ENCODE data around the gene RASGRF2. TPM values are rescaled to one million over a fixed set of nuclear protein-coding genes. Genes with fewer than 3 reads are reported as not detected.

Gene RASGRF2
- total RNA-seq, 1 experiment from 2014 or later = 0.18 TPM

- ATAC-seq (no peak), DNase-seq (no peak)
- H3K4me1 ChIP-seq (ENCODE audit: insufficient read depth, low read length) = no peaks in the 10 kb centered on the region
- H3K4me2 ChIP-seq (ENCODE audit: low read length) = no peak overlapping the region
- TF ChIP-seq CTCF (conservative IDR thresholded peaks at IDR 0.05; ENCODE audit: low read depth, low read length) = no peak
- TF ChIP-seq EZH2 (IDR thresholded peaks at IDR 0.05; ENCODE audit: low read length, unreplicated experiment) = no peak
- no peak for TF ChIP-seq EZH2phosphoT487 (IDR thresholded peaks at IDR 0.05; ENCODE audit: borderline replicate concordance, low read length)
- intact Hi-C loops (cut with micrococcal nuclease) = no loop called here
- no peaks in the 10 kb centered on the region for H4K20me1 ChIP-seq (ENCODE audit: low read length)
- no peaks in the 10 kb centered on the region for H3K36me3 ChIP-seq (ENCODE audit: low read depth, low read length)
- no peaks in the 10 kb centered on the region for H3F3A ChIP-seq (ENCODE audit: low read length, unreplicated experiment)
- H3K9me2 ChIP-seq (replicated peaks; ENCODE audit: low read length) = no peaks in the 10 kb centered on the region
- H3K4me3 ChIP-seq (ENCODE audit: low read length) = no peak overlapping the region
- no peak overlapping the region for H3K9ac ChIP-seq (ENCODE audit: low read length)
- no TSS peak for BruUV-seq (replicated peaks)
- H3K27ac ChIP-seq (ENCODE audit: low read length) = no peak overlapping the region
- POLR2A ChIA-PET (ENCODE audit: unreplicated experiment) = no interaction called here
- H3K9me3 ChIP-seq (ENCODE audit: low read length) = no peaks in the 10 kb centered on the region
- no peak overlapping the region for H2AFZ ChIP-seq (ENCODE audit: low read length)
- H3K79me2 ChIP-seq (ENCODE audit: low read length) = no peaks in the 10 kb centered on the region
- CTCF ChIA-PET = no interaction called here
- no peaks in the 10 kb centered on the region for H3K27me3 ChIP-seq (ENCODE audit: low read length)
Measured at GRCh38 chr5:81147011-81147885, 187.1 kb downstream of the RASGRF2 start.

GRCh38 chr5:81147886-81148571, 187.9 kb downstream of the RASGRF2 start:
- Histone ChIP-seq H3K27ac (ENCODE audit: low read length) (no peak overlapping the region), H3K4me2 (ENCODE audit: low read length) (no peak overlapping the region), H3K9me2 (replicated peaks; ENCODE audit: low read length) (no peaks in the 10 kb centered on the region), H3K9ac (ENCODE audit: low read length) (no peak overlapping the region), H2AFZ (ENCODE audit: low read length) (no peak overlapping the region), H4K20me1 (ENCODE audit: low read length) (no peaks in the 10 kb centered on the region), H3K4me3 (ENCODE audit: low read length) (no peak overlapping the region), H3K27me3 (ENCODE audit: low read length) (no peaks in the 10 kb centered on the region), H3K4me1 (ENCODE audit: insufficient read depth, low read length) (no peaks in the 10 kb centered on the region), H3K79me2 (ENCODE audit: low read length) (no peaks in the 10 kb centered on the region), H3K9me3 (ENCODE audit: low read length) (no peaks in the 10 kb centered on the region), H3F3A (ENCODE audit: low read length, unreplicated experiment) (no peaks in the 10 kb centered on the region), H3K36me3 (ENCODE audit: low read depth, low read length) (no peaks in the 10 kb centered on the region)
- ChIA-PET CTCF (no interaction called here), POLR2A (ENCODE audit: unreplicated experiment) (no interaction called here)
- DNase-seq (no peak), ATAC-seq (no peak)
- BruUV-seq (replicated peaks) = no TSS peak
- TF ChIP-seq EZH2 (IDR thresholded peaks at IDR 0.05; ENCODE audit: low read length, unreplicated experiment) (no peak), CTCF (conservative IDR thresholded peaks at IDR 0.05; ENCODE audit: low read depth, low read length) (no peak), EZH2phosphoT487 (IDR thresholded peaks at IDR 0.05; ENCODE audit: borderline replicate concordance, low read length) (no peak)
- intact Hi-C loops (cut with micrococcal nuclease) = no loop called here

- ATAC-seq (no peak), DNase-seq (no peak)
- Histone ChIP-seq H3K9me3 (ENCODE audit: low read length) (no peaks in the 10 kb centered on the region), H3K36me3 (ENCODE audit: low read depth, low read length) (no peaks in the 10 kb centered on the region), H4K20me1 (ENCODE audit: low read length) (no peaks in the 10 kb centered on the region), H3K27me3 (ENCODE audit: low read length) (no peaks in the 10 kb centered on the region), H3K4me2 (ENCODE audit: low read length) (no peak overlapping the region), H3F3A (ENCODE audit: low read length, unreplicated experiment) (no peaks in the 10 kb centered on the region), H3K79me2 (ENCODE audit: low read length) (no peaks in the 10 kb centered on the region), H3K4me3 (ENCODE audit: low read length) (no peak overlapping the region), H3K27ac (ENCODE audit: low read length) (no peak overlapping the region), H3K4me1 (ENCODE audit: insufficient read depth, low read length) (no peaks in the 10 kb centered on the region), H3K9me2 (replicated peaks; ENCODE audit: low read length) (no peaks in the 10 kb centered on the region), H2AFZ (ENCODE audit: low read length) (no peak overlapping the region), H3K9ac (ENCODE audit: low read length) (no peak overlapping the region)
- intact Hi-C loops (cut with micrococcal nuclease) = no loop called here
- no peak for TF ChIP-seq EZH2phosphoT487 (IDR thresholded peaks at IDR 0.05; ENCODE audit: borderline replicate concordance, low read length)
- no peak for TF ChIP-seq EZH2 (IDR thresholded peaks at IDR 0.05; ENCODE audit: low read length, unreplicated experiment)
- TF ChIP-seq CTCF (conservative IDR thresholded peaks at IDR 0.05; ENCODE audit: low read depth, low read length) = no peak
- POLR2A ChIA-PET (ENCODE audit: unreplicated experiment) = no interaction called here
- CTCF ChIA-PET = no interaction called here
- BruUV-seq (replicated peaks) = no TSS peak
Measured at GRCh38 chr5:81151546-81151945, 191.4 kb downstream of the RASGRF2 start.

All from PC-3 (cell line).